Measurements from ENCODE around the gene TBCD. TPM values are rescaled to one million over a fixed set of nuclear protein-coding genes. Genes with fewer than 3 reads are reported as not detected.
A peak's percentile ranks its signal among the peaks of the same experiment; 100 is the strongest.

Gene TBCD
- total RNA-seq, 1 donor from 2014 or later, result 84.8 TPM

- H3K4me1 ChIP-seq, result no peaks in the 10 kb centered on the region
- no peaks in the 10 kb centered on the region for H3K9me3 ChIP-seq
- DNase-seq (no peak), ATAC-seq (peak; percentile 58 to 60)
- no peak overlapping the region for H3K27ac ChIP-seq
- intact Hi-C loops (cut with DNase I), result no loop called here
- peaks cover 42% of the 10 kb centered on the region for H3K36me3 ChIP-seq
- TF ChIP-seq CTCF (IDR thresholded peaks at IDR 0.05), result no peak
- no peak overlapping the region for H3K4me3 ChIP-seq
- no peaks in the 10 kb centered on the region for H3K27me3 ChIP-seq (ENCODE audit: low read depth)
These were observed 52.8 kb downstream of the TBCD start for GRCh38 chr17:82804442-82805191.

GRCh38 chr17:82805254-82805653 lies 53.4 kb downstream of the TBCD start:
- Histone ChIP-seq H3K27ac (no peak overlapping the region), H3K27me3 (ENCODE audit: low read depth) (no peaks in the 10 kb centered on the region), H3K36me3 (peaks cover 42% of the 10 kb centered on the region), H3K4me1 (no peaks in the 10 kb centered on the region), H3K4me3 (no peak overlapping the region), H3K9me3 (no peaks in the 10 kb centered on the region)
- DNase-seq, result no peak
- no peak for TF ChIP-seq CTCF (IDR thresholded peaks at IDR 0.05)
- no peak for ATAC-seq
- intact Hi-C loops (cut with DNase I), result no loop called here

GRCh38 chr17:82805823-82806222 lies 54.0 kb downstream of the TBCD start:
- DNase-seq, result no peak
- Histone ChIP-seq H3K27me3 (ENCODE audit: low read depth) (no peaks in the 10 kb centered on the region), H3K27ac (no peak overlapping the region), H3K4me1 (no peaks in the 10 kb centered on the region), H3K9me3 (no peaks in the 10 kb centered on the region), H3K4me3 (no peak overlapping the region), H3K36me3 (peaks cover 42% of the 10 kb centered on the region)
- intact Hi-C loops (cut with DNase I), result no loop called here
- no peak for ATAC-seq
- TF ChIP-seq CTCF (IDR thresholded peaks at IDR 0.05), result no peak

- Histone ChIP-seq H3K4me3 (no peak overlapping the region), H3K4me1 (no peaks in the 10 kb centered on the region), H3K9me3 (no peaks in the 10 kb centered on the region), H3K27ac (no peak overlapping the region), H3K36me3 (peaks cover 48% of the 10 kb centered on the region), H3K27me3 (ENCODE audit: low read depth) (no peaks in the 10 kb centered on the region)
- ATAC-seq (no peak), DNase-seq (no peak)
- no peak for TF ChIP-seq CTCF (IDR thresholded peaks at IDR 0.05)
- intact Hi-C loops (cut with DNase I), result no loop called here
These were observed 54.8 kb downstream of the TBCD start for GRCh38 chr17:82806645-82807044.

GRCh38 chr17:82807101-82807500 lies 55.2 kb downstream of the TBCD start:
- peaks cover 52% of the 10 kb centered on the region for H3K36me3 ChIP-seq
- ATAC-seq (no peak), DNase-seq (no peak)
- no peak overlapping the region for H3K27ac ChIP-seq
- H3K9me3 ChIP-seq, result no peaks in the 10 kb centered on the region
- intact Hi-C loops (cut with DNase I), result no loop called here
- H3K27me3 ChIP-seq (ENCODE audit: low read depth), result no peaks in the 10 kb centered on the region
- H3K4me3 ChIP-seq, result no peak overlapping the region
- no peaks in the 10 kb centered on the region for H3K4me1 ChIP-seq
- TF ChIP-seq CTCF (IDR thresholded peaks at IDR 0.05), result no peak

Measured in lower lobe of right lung (tissue), 2 donors.